ENCODE measurements around the gene MEIS2. TPM values are rescaled to one million over a fixed set of nuclear protein-coding genes. Genes with fewer than 3 reads are reported as not detected.
A peak's percentile ranks its signal among the peaks of the same experiment; 100 is the strongest.

MEIS2 gene
- total and polyA plus RNA-seq, 2 of the 13 experiments (the other 11 are each of a cell fraction or from before 2014, with no cell fraction given) = 10.7 to 12.4 TPM

GRCh38 chr15:37034835-37035748 is 65.3 kb downstream of the MEIS2 start (continued):
- TF ChIP-seq, protein P1, sequence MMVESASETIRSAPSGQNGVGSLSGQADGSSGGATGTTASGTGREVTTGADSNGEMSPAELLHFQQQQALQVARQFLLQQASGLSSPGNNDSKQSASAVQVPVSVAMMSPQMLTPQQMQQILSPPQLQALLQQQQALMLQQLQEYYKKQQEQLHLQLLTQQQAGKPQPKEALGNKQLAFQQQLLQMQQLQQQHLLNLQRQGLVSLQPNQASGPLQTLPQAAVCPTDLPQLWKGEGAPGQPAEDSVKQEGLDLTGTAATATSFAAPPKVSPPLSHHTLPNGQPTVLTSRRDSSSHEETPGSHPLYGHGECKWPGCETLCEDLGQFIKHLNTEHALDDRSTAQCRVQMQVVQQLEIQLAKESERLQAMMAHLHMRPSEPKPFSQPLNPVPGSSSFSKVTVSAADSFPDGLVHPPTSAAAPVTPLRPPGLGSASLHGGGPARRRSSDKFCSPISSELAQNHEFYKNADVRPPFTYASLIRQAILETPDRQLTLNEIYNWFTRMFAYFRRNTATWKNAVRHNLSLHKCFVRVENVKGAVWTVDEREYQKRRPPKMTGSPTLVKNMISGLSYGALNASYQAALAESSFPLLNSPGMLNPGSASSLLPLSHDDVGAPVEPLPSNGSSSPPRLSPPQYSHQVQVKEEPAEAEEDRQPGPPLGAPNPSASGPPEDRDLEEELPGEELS (CRISPR knock-in tag; IDR thresholded peaks at IDR 0.05) = peak; percentile 42; the same call in 1 of the 2 replicates
- TF ChIP-seq BRF2 (CRISPR knock-in tag; IDR thresholded peaks at IDR 0.05) = no peak
- TF ChIP-seq ZNF879 (CRISPR knock-in tag; IDR thresholded peaks at IDR 0.05) = no peak
- TF ChIP-seq ADNP (CRISPR knock-in tag; IDR thresholded peaks at IDR 0.05) = no peak
- TF ChIP-seq, protein P2, sequence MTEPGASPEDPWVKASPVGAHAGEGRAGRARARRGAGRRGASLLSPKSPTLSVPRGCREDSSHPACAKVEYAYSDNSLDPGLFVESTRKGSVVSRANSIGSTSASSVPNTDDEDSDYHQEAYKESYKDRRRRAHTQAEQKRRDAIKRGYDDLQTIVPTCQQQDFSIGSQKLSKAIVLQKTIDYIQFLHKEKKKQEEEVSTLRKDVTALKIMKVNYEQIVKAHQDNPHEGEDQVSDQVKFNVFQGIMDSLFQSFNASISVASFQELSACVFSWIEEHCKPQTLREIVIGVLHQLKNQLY (CRISPR knock-in tag; IDR thresholded peaks at IDR 0.05) = no peak
- no peak for TF ChIP-seq HMG20B (CRISPR knock-in tag; conservative IDR thresholded peaks at IDR 0.05)
- no peak for TF ChIP-seq ZNF710 (CRISPR knock-in tag; IDR thresholded peaks at IDR 0.05; ENCODE audit: borderline replicate concordance)
- TF ChIP-seq SALL2 (CRISPR knock-in tag; IDR thresholded peaks at IDR 0.05) = no peak
- no peak for TF ChIP-seq ARNT2 (CRISPR knock-in tag; IDR thresholded peaks at IDR 0.05; ENCODE audit: low read depth)
- no peak for TF ChIP-seq ZNF232 (CRISPR knock-in tag; IDR thresholded peaks at IDR 0.05; ENCODE audit: borderline replicate concordance)
- TF ChIP-seq, protein P3, sequence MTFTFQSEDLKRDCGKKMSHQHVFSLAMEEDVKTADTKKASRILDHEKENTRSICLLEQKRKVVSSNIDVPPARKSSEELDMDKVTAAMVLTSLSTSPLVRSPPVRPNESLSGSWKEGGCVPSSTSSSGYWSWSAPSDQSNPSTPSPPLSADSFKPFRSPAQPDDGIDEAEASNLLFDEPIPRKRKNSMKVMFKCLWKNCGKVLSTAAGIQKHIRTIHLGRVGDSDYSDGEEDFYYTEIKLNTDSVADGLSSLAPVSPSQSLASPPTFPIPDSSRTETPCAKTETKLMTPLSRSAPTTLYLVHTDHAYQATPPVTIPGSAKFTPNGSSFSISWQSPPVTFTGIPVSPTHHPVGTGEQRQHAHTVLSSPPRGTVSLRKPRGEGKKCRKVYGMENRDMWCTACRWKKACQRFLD (CRISPR knock-in tag; IDR thresholded peaks at IDR 0.05; ENCODE audit: borderline replicate concordance) = no peak
- no peak for TF ChIP-seq ZNF556 (CRISPR knock-in tag; IDR thresholded peaks at IDR 0.05; ENCODE audit: borderline replicate concordance)
- TF ChIP-seq KAT2B (IDR thresholded peaks at IDR 0.05; ENCODE audit: borderline replicate concordance, low read depth, low read length) = no peak; the same call in 1 of the 2 replicates
- TF ChIP-seq, protein P4, sequence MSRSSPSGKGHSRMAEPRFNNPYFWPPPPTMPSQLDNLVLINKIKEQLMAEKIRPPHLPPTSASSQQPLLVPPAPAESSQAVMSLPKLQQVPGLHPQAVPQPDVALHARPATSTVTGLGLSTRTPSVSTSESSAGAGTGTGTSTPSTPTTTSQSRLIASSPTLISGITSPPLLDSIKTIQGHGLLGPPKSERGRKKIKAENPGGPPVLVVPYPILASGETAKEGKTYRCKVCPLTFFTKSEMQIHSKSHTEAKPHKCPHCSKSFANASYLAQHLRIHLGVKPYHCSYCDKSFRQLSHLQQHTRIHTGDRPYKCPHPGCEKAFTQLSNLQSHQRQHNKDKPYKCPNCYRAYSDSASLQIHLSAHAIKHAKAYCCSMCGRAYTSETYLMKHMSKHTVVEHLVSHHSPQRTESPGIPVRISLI (CRISPR knock-in tag; IDR thresholded peaks at IDR 0.05; ENCODE audit: borderline replicate concordance) = no peak
- peak; percentile 69 for TF ChIP-seq MIXL1 (CRISPR knock-in tag; IDR thresholded peaks at IDR 0.05)
- no peak for TF ChIP-seq MEF2D (CRISPR knock-in tag; IDR thresholded peaks at IDR 0.05)
- no peak; the same call in 1 of the 2 replicates for TF ChIP-seq MIER3 (CRISPR knock-in tag; IDR thresholded peaks at IDR 0.05; ENCODE audit: borderline replicate concordance)
- TF ChIP-seq, protein P5, sequence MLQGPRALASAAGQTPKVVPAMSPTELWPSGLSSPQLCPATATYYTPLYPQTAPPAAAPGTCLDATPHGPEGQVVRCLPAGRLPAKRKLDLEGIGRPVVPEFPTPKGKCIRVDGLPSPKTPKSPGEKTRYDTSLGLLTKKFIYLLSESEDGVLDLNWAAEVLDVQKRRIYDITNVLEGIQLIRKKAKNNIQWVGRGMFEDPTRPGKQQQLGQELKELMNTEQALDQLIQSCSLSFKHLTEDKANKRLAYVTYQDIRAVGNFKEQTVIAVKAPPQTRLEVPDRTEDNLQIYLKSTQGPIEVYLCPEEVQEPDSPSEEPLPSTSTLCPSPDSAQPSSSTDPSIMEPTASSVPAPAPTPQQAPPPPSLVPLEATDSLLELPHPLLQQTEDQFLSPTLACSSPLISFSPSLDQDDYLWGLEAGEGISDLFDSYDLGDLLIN (CRISPR knock-in tag; IDR thresholded peaks at IDR 0.05; ENCODE audit: borderline replicate concordance) = no peak

All from HepG2 (cell line).